ENCODE measurements around the gene PTMA. TPM values are rescaled to one million over a fixed set of nuclear protein-coding genes. Genes with fewer than 3 reads are reported as not detected.

The PTMA gene
- total and polyA plus RNA-seq, 9 of the 15 experiments (the other 6 are each of a cell fraction or from before 2014, with no cell fraction given) = 429 to 2,322 (median 1,578) TPM

DNA sequence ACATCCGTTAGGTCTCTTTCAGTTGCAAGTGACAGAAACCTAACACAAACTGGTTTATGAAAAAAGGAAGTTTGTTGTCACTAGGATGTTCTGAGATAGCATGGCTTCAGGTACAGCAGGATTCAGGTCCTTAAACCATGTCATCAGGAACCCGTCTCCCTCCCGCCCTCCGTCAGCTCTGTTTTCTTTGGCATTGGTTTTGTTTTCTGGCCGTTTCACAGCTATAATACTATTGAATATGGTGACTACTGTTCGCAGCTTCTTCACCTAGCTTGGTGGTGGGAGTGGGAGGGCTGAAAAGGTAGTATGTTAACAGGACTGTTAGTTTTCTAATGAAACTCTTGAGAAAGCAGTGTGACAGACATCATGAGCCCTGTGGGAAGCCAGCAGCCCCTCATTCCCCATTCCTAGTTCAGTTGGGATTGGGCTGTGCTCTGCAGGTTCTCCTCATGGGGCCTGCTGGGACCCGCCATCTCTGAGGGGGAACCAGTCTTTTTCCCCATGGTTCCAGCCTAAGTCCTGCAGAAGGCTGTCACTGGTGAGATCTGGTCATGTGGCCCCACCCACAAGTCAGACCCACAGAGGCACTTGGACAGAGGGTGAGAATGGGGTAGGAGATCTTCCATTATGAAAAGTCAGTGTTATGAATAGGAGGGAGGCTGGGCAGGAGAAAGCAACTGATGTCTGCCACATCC is 12.1 kb downstream of the PTMA start:
- no peak overlapping the region for H3K27ac ChIP-seq (ENCODE audit: extremely low read depth, low read depth, low read length)
- CTCF ChIA-PET (ENCODE audit: low intra/inter-chr PET ratio) = no interaction called here
- peaks cover 3 to 4% of the 10 kb centered on the region in 2 experiments; a peak in 1 of 5 replicates for H3K27me3 ChIP-seq (ENCODE audit: control insufficient read depth in 2 of 2, insufficient read depth in 2 of 2, low read length in 2 of 2)
- WGBS (ENCODE audit: insufficient coverage, low coverage, missing lambda C conversion rate) = 51% methylated on average over 5 of the region's 7 CpGs
- H3K4me1 ChIP-seq (replicated peaks in 1 of 2; ENCODE audit: control insufficient read depth in 2 of 2, insufficient read depth in 2 of 2, low read length in 2 of 2) = peaks cover 12 to 15% of the 10 kb centered on the region in 2 experiments; a peak in 4 of 5 replicates
- no peaks in the 10 kb centered on the region for H3K9me1 ChIP-seq (ENCODE audit: control insufficient read depth, insufficient read depth, low read length)
- no peaks in the 10 kb centered on the region for H3K36me3 ChIP-seq (ENCODE audit: control insufficient read depth, insufficient read depth, low read length)
- POLR2A ChIA-PET = no interaction called here
- no peak overlapping the region for H2AFZ ChIP-seq (ENCODE audit: low read depth, low read length)
- FAIRE-seq = no peak
- no TSS peak for BruUV-seq (replicated peaks)
- no peak for DNase-seq (ENCODE audit: extremely low read depth in 1 of 4, low spot score in 3 of 4)
- in situ Hi-C loops (cut with MboI) = no loop called here
- H3K79me2 ChIP-seq (ENCODE audit: control insufficient read depth, insufficient read depth, low read length) = no peaks in the 10 kb centered on the region
- H3K4me3 ChIP-seq = no peak overlapping the region
- no peak overlapping the region for H3K9ac ChIP-seq (ENCODE audit: insufficient read depth in 1 of 2, low read depth in 2 of 2, low read length in 2 of 2)
- no peaks in the 10 kb centered on the region for H3K9me3 ChIP-seq (replicated peaks; ENCODE audit: control insufficient read depth, insufficient read depth, low read depth, low read length)
- H4K20me1 ChIP-seq (replicated peaks; ENCODE audit: control insufficient read depth, insufficient read depth, low read length) = no peaks in the 10 kb centered on the region
- intact Hi-C loops (cut with micrococcal nuclease) = no loop called here
- TF ChIP-seq ZEB2 (IDR thresholded peaks at IDR 0.05) (no peak), ATF1 (CRISPR knock-in tag; IDR thresholded peaks at IDR 0.05) (no peak), ATF1 (tag; IDR thresholded peaks at IDR 0.05) (no peak)
- no peak overlapping the region for H3K4me2 ChIP-seq (ENCODE audit: insufficient read depth, low read length)
- ATAC-seq = no peak

DNA sequence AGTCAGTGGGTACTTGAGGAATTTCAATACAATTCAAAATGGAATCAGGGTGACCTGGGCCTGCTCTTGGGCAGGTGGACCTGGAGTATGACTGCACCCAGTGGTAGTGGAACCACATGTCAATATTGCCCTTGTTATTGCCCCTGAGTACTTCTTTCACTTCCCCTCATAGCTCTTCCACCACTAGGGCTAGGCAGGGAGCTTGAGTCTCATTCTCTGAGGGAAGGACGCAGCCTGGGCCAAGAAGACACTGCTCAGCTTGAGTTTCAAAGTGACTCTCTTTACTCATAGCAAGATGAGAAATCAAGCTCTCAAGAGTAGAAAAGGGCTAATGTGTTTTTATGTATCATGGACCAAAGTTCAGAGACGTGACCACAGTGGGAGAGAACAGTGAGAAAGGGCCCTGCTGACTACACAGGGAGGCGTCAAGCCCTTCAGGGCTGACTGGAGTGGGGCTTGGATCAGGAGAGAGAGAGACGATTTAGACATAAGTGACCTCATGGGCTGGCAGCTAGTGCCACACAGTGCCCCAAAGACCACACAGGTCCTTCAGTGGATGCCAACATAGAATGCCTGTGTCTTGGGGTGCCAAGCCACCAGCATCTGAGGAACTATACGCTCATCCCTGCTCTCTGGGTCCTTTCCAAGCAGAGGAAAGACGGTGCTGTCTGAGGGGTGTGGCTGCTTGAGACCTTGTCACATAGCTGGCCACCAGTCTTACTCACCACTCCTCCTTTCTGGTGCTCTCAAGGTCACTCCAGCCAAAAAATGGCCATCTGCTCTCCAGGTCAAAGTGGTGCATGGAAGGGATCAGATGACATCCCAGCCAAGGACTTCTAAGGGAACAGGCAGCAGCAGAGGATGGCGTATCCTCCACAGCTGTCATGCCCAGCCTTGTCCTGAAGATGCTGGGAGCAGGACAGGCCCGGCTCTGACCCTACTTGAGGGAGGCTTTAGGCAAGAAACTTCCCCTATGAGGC is 13.0 kb downstream of the PTMA start:
- Histone ChIP-seq H3K4me2 (ENCODE audit: insufficient read depth, low read length) (no peak overlapping the region), H3K4me3 (no peak overlapping the region), H3K27ac (ENCODE audit: extremely low read depth, low read depth, low read length) (no peak overlapping the region), H4K20me1 (replicated peaks; ENCODE audit: control insufficient read depth, insufficient read depth, low read length) (no peaks in the 10 kb centered on the region), H3K36me3 (ENCODE audit: control insufficient read depth, insufficient read depth, low read length) (no peaks in the 10 kb centered on the region), H2AFZ (ENCODE audit: low read depth, low read length) (no peak overlapping the region), H3K9ac (ENCODE audit: insufficient read depth in 1 of 2, low read depth in 2 of 2, low read length in 2 of 2) (peak overlapping the region in 1 of 2 experiments; percentile 26; a peak in 1 of 4 replicates), H3K9me1 (ENCODE audit: control insufficient read depth, insufficient read depth, low read length) (no peaks in the 10 kb centered on the region), H3K27me3 (ENCODE audit: control insufficient read depth in 2 of 2, insufficient read depth in 2 of 2, low read length in 2 of 2) (peaks cover 7 to 10% of the 10 kb centered on the region in 2 experiments; a peak in 4 of 5 replicates), H3K4me1 (replicated peaks in 1 of 2; ENCODE audit: control insufficient read depth in 2 of 2, insufficient read depth in 2 of 2, low read length in 2 of 2) (peaks cover 4 to 7% of the 10 kb centered on the region in 2 experiments; a peak in 4 of 5 replicates), H3K9me3 (replicated peaks; ENCODE audit: control insufficient read depth, insufficient read depth, low read depth, low read length) (no peaks in the 10 kb centered on the region), H3K79me2 (ENCODE audit: control insufficient read depth, insufficient read depth, low read length) (no peaks in the 10 kb centered on the region)
- ATAC-seq = peak; percentile 38; the same call in 1 of the 3 replicates
- intact Hi-C loops (cut with micrococcal nuclease) (no loop called here), in situ Hi-C loops (cut with MboI) (no loop called here)
- no TSS peak for BruUV-seq (replicated peaks)
- ChIA-PET POLR2A (no interaction called here), CTCF (ENCODE audit: low intra/inter-chr PET ratio) (no interaction called here)
- no peak for DNase-seq (ENCODE audit: extremely low read depth in 1 of 4, low spot score in 3 of 4)
- no peak for FAIRE-seq
- 32% methylated on average over 6 of the region's 8 CpGs for WGBS (ENCODE audit: insufficient coverage, low coverage, missing lambda C conversion rate)
- TF ChIP-seq MLLT1 (IDR thresholded peaks at IDR 0.05) (no peak), FOXM1 (IDR thresholded peaks at IDR 0.05; ENCODE audit: low read depth) (no peak), FOXM1 (CRISPR knock-in tag; IDR thresholded peaks at IDR 0.05; ENCODE audit: low read depth) (no peak), NR2C1 (IDR thresholded peaks at IDR 0.05) (no peak), NR2C1 (tag; IDR thresholded peaks at IDR 0.05) (no peak), BCL6 (CRISPR knock-in tag; IDR thresholded peaks at IDR 0.05) (no peak), MAFK (IDR thresholded peaks at IDR 0.05; ENCODE audit: low read length) (no peak), RBM15 (IDR thresholded peaks at IDR 0.05; ENCODE audit: insufficient read depth, low read length) (no peak)
- TF ChIP-seq, protein P1, sequence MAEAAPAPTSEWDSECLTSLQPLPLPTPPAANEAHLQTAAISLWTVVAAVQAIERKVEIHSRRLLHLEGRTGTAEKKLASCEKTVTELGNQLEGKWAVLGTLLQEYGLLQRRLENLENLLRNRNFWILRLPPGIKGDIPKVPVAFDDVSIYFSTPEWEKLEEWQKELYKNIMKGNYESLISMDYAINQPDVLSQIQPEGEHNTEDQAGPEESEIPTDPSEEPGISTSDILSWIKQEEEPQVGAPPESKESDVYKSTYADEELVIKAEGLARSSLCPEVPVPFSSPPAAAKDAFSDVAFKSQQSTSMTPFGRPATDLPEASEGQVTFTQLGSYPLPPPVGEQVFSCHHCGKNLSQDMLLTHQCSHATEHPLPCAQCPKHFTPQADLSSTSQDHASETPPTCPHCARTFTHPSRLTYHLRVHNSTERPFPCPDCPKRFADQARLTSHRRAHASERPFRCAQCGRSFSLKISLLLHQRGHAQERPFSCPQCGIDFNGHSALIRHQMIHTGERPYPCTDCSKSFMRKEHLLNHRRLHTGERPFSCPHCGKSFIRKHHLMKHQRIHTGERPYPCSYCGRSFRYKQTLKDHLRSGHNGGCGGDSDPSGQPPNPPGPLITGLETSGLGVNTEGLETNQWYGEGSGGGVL (CRISPR knock-in tag; IDR thresholded peaks at IDR 0.05) = no peak

All from K562 (cell line).